Smooth muscle cell of the coronary artery (primary cell): ENCODE results near the gene NPC2. TPM values are rescaled to one million over a fixed set of nuclear protein-coding genes. Genes with fewer than 3 reads are reported as not detected.

ENCODE experiments used
- total RNA-seq: library from RNA; depleted of rRNA; stranded (reverse); fragments of >200 nt; gene quantifications from 2 replicates; pipeline ENCODE4 v1.2.3, GENCODE V29; 2014; ENCODE audit warnings: low replicate concordance

The NPC2 gene
- 253 and 464 TPM in 2 replicates for total RNA-seq

DNA sequence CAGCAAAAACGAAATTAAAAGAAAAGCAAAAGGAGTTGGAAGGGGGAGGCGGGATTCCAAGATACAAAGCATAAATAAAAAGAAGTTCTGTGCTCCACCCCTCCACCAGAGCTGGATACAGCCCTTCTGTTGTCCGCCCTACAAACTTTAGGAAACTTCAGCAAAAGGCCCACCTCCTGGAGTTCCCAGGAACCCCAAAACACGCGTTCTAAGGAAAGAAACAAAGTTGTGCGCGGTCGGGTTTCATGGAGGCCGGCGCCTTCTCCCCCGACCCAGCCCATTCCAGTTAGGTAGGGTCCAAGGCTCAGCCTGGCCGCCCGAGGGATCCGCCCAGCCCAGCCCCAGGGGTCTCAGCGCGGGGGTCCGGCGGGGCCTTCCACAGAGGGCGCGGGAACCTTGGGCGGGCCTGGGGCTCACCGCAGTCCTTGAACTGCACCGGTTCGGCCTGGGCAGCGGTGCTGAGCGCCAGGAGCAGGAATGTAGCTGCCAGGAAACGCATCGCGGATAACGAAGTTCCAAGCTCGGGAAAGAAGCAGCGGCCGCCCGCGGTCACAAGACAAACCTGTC, at the start of gene NPC2:
Gene NPC2, minus strand, starts transcription at position 530 of the 567 bp plus-strand sequence. Its CDS starts 31 bp downstream, at position 499.

DNA sequence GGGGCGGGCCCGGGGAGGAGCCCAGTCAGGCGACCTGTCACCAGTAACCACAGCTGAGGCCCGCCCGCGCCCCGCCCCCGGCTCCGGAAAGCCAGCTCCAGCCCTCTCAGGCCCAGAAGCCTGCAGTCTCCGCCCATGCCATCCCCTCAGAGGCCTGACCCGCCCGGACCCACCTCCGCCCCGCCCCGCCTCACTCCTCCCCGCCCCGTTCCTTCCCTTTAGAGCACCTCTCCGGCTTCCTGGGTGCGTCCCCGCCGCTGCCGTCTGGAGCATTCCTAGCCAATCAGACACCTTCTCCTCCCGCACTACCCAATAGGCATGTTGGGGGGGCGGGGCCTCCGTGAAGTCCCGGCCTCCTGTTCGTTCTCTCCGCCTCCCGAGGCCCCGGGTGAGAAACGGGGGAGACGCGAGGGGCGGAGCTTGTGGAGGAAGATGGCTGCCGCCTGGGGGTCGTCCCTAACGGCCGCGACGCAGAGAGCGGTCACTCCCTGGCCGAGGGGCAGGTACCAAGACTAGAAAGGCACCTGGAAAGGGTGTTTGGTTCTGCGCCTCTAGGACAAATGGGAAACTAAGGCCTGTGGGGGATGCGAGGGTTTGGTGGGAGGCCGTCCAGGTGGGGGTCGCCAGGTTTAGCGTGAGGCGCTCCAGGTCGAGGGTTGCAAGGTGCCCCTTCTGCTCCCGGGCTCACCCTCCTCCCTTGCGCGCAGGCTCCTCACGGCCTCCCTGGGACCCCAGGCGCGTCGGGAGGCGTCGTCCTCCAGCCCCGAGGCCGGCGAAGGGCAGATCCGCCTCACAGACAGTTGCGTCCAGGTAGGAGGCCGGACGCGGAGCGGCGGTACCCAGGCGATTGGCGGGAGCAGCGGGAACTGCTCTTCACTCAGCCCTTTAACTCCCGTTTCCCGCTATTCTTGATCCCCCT, 497 bp upstream of the NPC2 start, which contains the start of gene ISCA2:
Gene ISCA2, plus strand, starts transcription at position 423 of the 919 bp plus-strand sequence. Its CDS starts 10 bp downstream, at position 433.

Other genes with a start within 250 kb of the NPC2 start
- gene ABCD4, start 190.4 kb downstream of the NPC2 start, total RNA-seq: 20.4 and 27.6 TPM in 2 replicates
- not detected in 2 replicates for gene VRTN, start 144.8 kb downstream of the NPC2 start, total RNA-seq
- gene SYNDIG1L, start 67.1 kb downstream of the NPC2 start, total RNA-seq: not detected in 2 replicates
- gene ISCA2, start 460 bp upstream of the NPC2 start, total RNA-seq: 6.4 and 7.7 TPM in 2 replicates
- 99.9 and 429 TPM in 2 replicates for gene LTBP2, start 118.9 kb upstream of the NPC2 start, total RNA-seq
- 22.6 and 32.7 TPM in 2 replicates for gene AREL1, start 219.8 kb upstream of the NPC2 start, total RNA-seq
- gene FCF1, start 219.8 kb upstream of the NPC2 start, total RNA-seq: 26.0 and 27.0 TPM in 2 replicates